Psoas muscle (tissue), 8 donors: ENCODE results near the gene CTNND2. TPM values are rescaled to one million over a fixed set of nuclear protein-coding genes. Genes with fewer than 3 reads are reported as not detected.
"Not testable (repeated sequence)": the region's sequence is repeated elsewhere in the genome, so short reads cannot be mapped to it uniquely, and the experiment has no call there.

Source experiments
- ATAC-seq, 4 donors: fragments of 200-7000 bp; cut with Tn5 transposase; one replicate each; pipeline ENCODE4 v1.9.1; 2020; ENCODE audit warnings: moderate library complexity in 3 of 4, mild to moderate bottlenecking in 2 of 4
- DNase-seq, 2 donors: peaks; one replicate each; pipeline ENCODE4 v3.0.0-alpha.2; 2020
- H3K27ac ChIP-seq: fragments of 200-600 bp; one replicate; pipeline ENCODE4 v1.8.0; 2022
- H3K27me3 ChIP-seq, 3 donors: fragments of 200-600 bp in 1 of 3; one replicate each; pipeline versions ENCODE4 v1.6.1 to v1.8.0; 2013 to 2022; ENCODE audit warnings: low read length in 2 of 3, mild to moderate bottlenecking in 2 of 3, moderate library complexity in 1 of 3; ENCODE audit not compliant: insufficient read depth in 3 of 3
- H3K36me3 ChIP-seq, 2 donors: fragments of 200-600 bp in 1 of 2; one replicate each; pipeline versions ENCODE4 v1.6.1 to v1.8.0; 2013 to 2022; ENCODE audit warnings: low read depth in 1 of 2, mild to moderate bottlenecking in 1 of 2, moderate library complexity in 1 of 2; ENCODE audit not compliant: insufficient read depth in 1 of 2
- H3K4me1 ChIP-seq: fragments of 200-600 bp; one replicate; pipeline ENCODE4 v1.8.0; 2022
- H3K4me3 ChIP-seq: fragments of 200-600 bp; one replicate; pipeline ENCODE4 v1.8.0; 2022; ENCODE audit warnings: mild to moderate bottlenecking
- H3K9me3 ChIP-seq: fragments of 200-600 bp; one replicate; pipeline ENCODE4 v1.8.0; 2022
- CTCF ChIP-seq: fragments of 200-600 bp; IDR thresholded peaks from one replicate; pipeline ENCODE4 v1.8.0; 2022; ENCODE audit warnings: antibody characterized with exemption
- WGBS, 3 donors: extraction: QIAGEN DNeasy Blood & Tissue Kit; methylation state at CpG; one replicate each; pipeline versions ENCODE4 v1.1.6 to v1.1.7; 2013; 5-methylcytosine and 5-hydroxymethylcytosine counted together
- intact Hi-C, 2 donors: fragments of 100-400 bp; cut with DNase I; formaldehyde crosslinking; loops; one replicate each; pipeline versions ENCODE4 v1.11.0 to v1.14.2; 2022
- polyA plus RNA-seq, 3 donors: library from polyadenylated mRNA; stranded (reverse); fragments of 200-250 nt; gene quantifications; one replicate each; pipeline ENCODE4 v1.2.3, GENCODE V29; 2013
- total RNA-seq, 4 donors: library from RNA; stranded (reverse); fragmentation: NEBNext Ultra II Directional in 2 of 4; extraction: Animal tissue kit (Norgen Biotek cat#: 25700) in 2 of 4; gene quantifications; one replicate each; pipeline versions ENCODE4 v1.2.1 to v1.2.4, GENCODE V29; 2021 to 2023
- donor health status: healthy with polysubstance abuse.
- donor health status: DM: no; HTN: no; CAD: no; lungs with moderate emphysema.
- donor health status: Bipolar disorder and iron deficiency.
- donor health status: healthy.
- donor health status: DM: yes; HTN: yes; CAD: no.
- donor health status: DM: no; HTN: no; CAD: no.
- donor health status: DM: no; HTN: no; CAD: no.
- donor health status: DM: yes; HTN: yes; CAD: no.

Gene CTNND2
- total and polyA plus RNA-seq, 7 donors = 0.09 to 0.14 (median 0.13) TPM; not detected in 4

GRCh38 chr5:11619339-11620024 is 284.8 kb downstream of the CTNND2 start:
- ATAC-seq (no peak), DNase-seq (no peak)
- Histone ChIP-seq H3K9me3 (no peaks in the 10 kb centered on the region), H3K4me1 (no peaks in the 10 kb centered on the region), H3K27me3 (no peaks in the 10 kb centered on the region), H3K36me3 (no peaks in the 10 kb centered on the region), H3K27ac (no peak overlapping the region), H3K4me3 (no peak overlapping the region)
- TF ChIP-seq CTCF = no peak
- 18 to 35% (median 24%) methylated on average over 1 of the region's 1 CpG for WGBS, 3 donors
- intact Hi-C loops = loop anchor here (5.0 to 10.0 kb wide), 2 partner anchors 345 to 352 kb away; no protein-coding TSS in a partner anchor

- TF ChIP-seq CTCF = no peak
Measured at GRCh38 chr5:11617080-11617479, 287.2 kb downstream of the CTNND2 start.

GRCh38 chr5:11616624-11617023 is 287.6 kb downstream of the CTNND2 start:
- ATAC-seq = peak in 1 of 4 donors; percentile 46
- WGBS, 3 donors = 31 to 59% (median 32%) methylated on average over 7 of the region's 7 CpGs
- not testable (repeated sequence) for H3K4me3 ChIP-seq, H3K9me3 ChIP-seq, H3K36me3 ChIP-seq, H3K27ac ChIP-seq, DNase-seq, H3K4me1 ChIP-seq, H3K27me3 ChIP-seq
- intact Hi-C loops = loop anchor here in 1 of 2 donors (5.0 kb wide), 1 partner anchor 349 kb away; no protein-coding TSS in a partner anchor

More at GRCh38 chr5:11617080-11617479, 287.2 kb downstream of the CTNND2 start:
- Histone ChIP-seq H3K36me3 (no peaks in the 10 kb centered on the region), H3K27me3 (no peaks in the 10 kb centered on the region), H3K9me3 (no peaks in the 10 kb centered on the region), H3K4me1 (no peaks in the 10 kb centered on the region), H3K27ac (no peak overlapping the region), H3K4me3 (no peak overlapping the region)
- DNase-seq (no peak), ATAC-seq (no peak)
- 53 to 82% (median 62%) methylated on average over 2 of the region's 2 CpGs for WGBS, 3 donors
- intact Hi-C loops = loop anchor here in 1 of 2 donors (5.0 kb wide), 1 partner anchor 350 kb away; no protein-coding TSS in a partner anchor

GRCh38 chr5:11611011-11611410 is 293.2 kb downstream of the CTNND2 start:
- 70 to 88% (median 72%) methylated on average over 3 of the region's 3 CpGs for WGBS, 3 donors
- intact Hi-C loops = no loop called here
- TF ChIP-seq CTCF = no peak

GRCh38 chr5:11609570-11610303 is 294.5 kb downstream of the CTNND2 start:
- Histone ChIP-seq H3K27ac (no peak overlapping the region), H3K4me1 (no peaks in the 10 kb centered on the region), H3K36me3 (no peaks in the 10 kb centered on the region), H3K4me3 (no peak overlapping the region), H3K27me3 (no peaks in the 10 kb centered on the region), H3K9me3 (no peaks in the 10 kb centered on the region)
- TF ChIP-seq CTCF = no peak
- 15 to 31% (median 26%) methylated on average over 5 of the region's 5 CpGs for WGBS, 3 donors
- intact Hi-C loops = no loop called here
- ATAC-seq (peak in 2 of 4 donors; percentile 49 to 67), DNase-seq (no peak)

More at GRCh38 chr5:11611011-11611410, 293.2 kb downstream of the CTNND2 start:
- Histone ChIP-seq H3K36me3 (no peaks in the 10 kb centered on the region), H3K9me3 (no peaks in the 10 kb centered on the region), H3K4me3 (no peak overlapping the region), H3K27ac (no peak overlapping the region), H3K4me1 (no peaks in the 10 kb centered on the region), H3K27me3 (no peaks in the 10 kb centered on the region)
- ATAC-seq (no peak), DNase-seq (no peak)
